Heart right ventricle (tissue), 16 donors: ENCODE results near the gene MICAL2. TPM values are rescaled to one million over a fixed set of nuclear protein-coding genes. Genes with fewer than 3 reads are reported as not detected.
A peak's percentile ranks its signal among the peaks of the same experiment; 100 is the strongest.

Experiments
- ATAC-seq, 8 donors: fragments of 200-7000 bp; cut with Tn5 transposase; one replicate each; pipeline ENCODE4 v1.9.1; 2020; ENCODE audit warnings: mild to moderate bottlenecking in 8 of 8, moderate library complexity in 8 of 8, moderate number of reproducible peaks in 1 of 8
- DNase-seq, 2 donors: peaks; one replicate each; pipeline ENCODE4 v3.0.0-alpha.2; 2020
- H3K27ac ChIP-seq, 10 donors: fragments of 200-600 bp; sonication (generic) in 2 of 10; one replicate each; pipeline versions ENCODE4 v1.5.0 to v1.8.0; 2020 to 2022; ENCODE audit warnings: mild to moderate bottlenecking in 3 of 10
- H3K27me3 ChIP-seq, 7 donors: fragments of 200-600 bp; one replicate each; pipeline ENCODE4 v1.8.0; 2021 to 2022; ENCODE audit warnings: mild to moderate bottlenecking in 2 of 7
- H3K36me3 ChIP-seq, 9 donors: fragments of 200-600 bp; sonication (generic) in 1 of 9; one replicate each; pipeline versions ENCODE4 v1.5.0 to v1.8.0; 2020 to 2022; ENCODE audit warnings: mild to moderate bottlenecking in 2 of 9
- H3K4me1 ChIP-seq, 9 donors: fragments of 200-600 bp; sonication (generic) in 1 of 9; one replicate each; pipeline versions ENCODE4 v1.5.0 to v1.8.0; 2020 to 2022; ENCODE audit warnings: mild to moderate bottlenecking in 4 of 9
- H3K4me3 ChIP-seq, 10 donors: fragments of 200-600 bp; sonication (generic) in 2 of 10; one replicate each; pipeline versions ENCODE4 v1.5.0 to v1.8.0; 2020 to 2022; ENCODE audit warnings: mild to moderate bottlenecking in 7 of 10, moderate library complexity in 2 of 10
- H3K9me3 ChIP-seq, 11 donors: fragments of 200-600 bp in 10 of 11; sonication (generic) in 2 of 11; one replicate each; pipeline versions ENCODE4 v1.5.0 to v1.8.0; 2013 to 2022; ENCODE audit warnings: mild to moderate bottlenecking in 2 of 11, control low read depth in 1 of 11, moderate library complexity in 1 of 11
- WGBS, 2 donors: extraction: QIAGEN DNeasy Blood & Tissue Kit; methylation state at CpG; one replicate each; pipeline ENCODE4 v1.1.7; 2013; ENCODE audit warnings: inconsistent platforms in 1 of 2; 5-methylcytosine and 5-hydroxymethylcytosine counted together
- intact Hi-C, 10 donors: fragments of 100-400 bp; cut with DNase I; formaldehyde crosslinking; loops; one replicate each; pipeline versions ENCODE4 v1.11.1 to v1.14.2; 2022
- polyA plus RNA-seq, 2 donors: library from polyadenylated mRNA; stranded (reverse); fragments of 200-250 nt; gene quantifications; one replicate each; pipeline ENCODE4 v1.2.3, GENCODE V29; 2013
- total RNA-seq, 10 donors: library from RNA; stranded (reverse); fragmentation: NEBNext Ultra II Directional in 3 of 10; extraction: Animal tissue kit (Norgen Biotek cat#: 25700) in 3 of 10; gene quantifications; one replicate each; pipeline versions ENCODE4 v1.2.1 to v1.2.4, GENCODE V29; 2021 to 2023
- TF ChIP-seq, protein P1 (sequence below), 9 donors: fragments of 200-600 bp; sonication (generic) in 2 of 9; IDR thresholded peaks; one replicate each; pipeline versions ENCODE4 v1.5.0 to v1.8.0; 2021 to 2022; ENCODE audit warnings: antibody characterized with exemption in 9 of 9, mild to moderate bottlenecking in 5 of 9, moderate library complexity in 1 of 9
- donor health status: Arrhythmogenic right ventricular cardiomyopathy.
- donor health status: ischemic (EF 13 %, LVEDD 7.1; RV severe dilation, severe dysfunction).
- donor health status: healthy with polysubstance abuse.
- donor health status: DM: no; HTN: yes; CAD: no.
- donor health status: DM: no; HTN: no; CAD: no.
- donor health status: ischemic (EF 25% LVEDD 6.9; RV normal size, moderate dysfunction).
- donor health status: ischemic (EF 25% LVEDD 5.7; RV mildly dilated, moderate dysfunction).
- donor health status: healthy.
- donor health status: DM: yes; HTN: yes; CAD: no.
- donor health status: Ischemic cardiomyopathy.
- donor health status: ischemic (EF 35%, LVEDD 5.7; RV mildly dilated, moderate dysfunction).
- donor health status: nonischemic (EF 11% LVEDD 7.7; RV severe dilation, severe dysfunction).
- donor health status: DM: yes; HTN: yes; CAD: no.
- donor health status: PGD.
- donor health status: ischemic (EF 29% LVEDD 5.4; RV normal size, mild dysfunction).
- donor health status: nonischemic (EF 23%, LVEDD 6.1; RV moderate dilation, normal function).

Gene MICAL2
- total and polyA plus RNA-seq, 12 donors, result 32.5 to 95.7 (median 70.5) TPM

GRCh38 chr11:12193515-12194336 lies 83.3 kb downstream of the MICAL2 start:
- intact Hi-C loops, result no loop called here
- Histone ChIP-seq H3K36me3 (peaks cover 0 to 9% (median 0%) of the 10 kb centered on the region in 9 donors), H3K4me3 (no peak overlapping the region), H3K27ac (no peak overlapping the region), H3K27me3 (no peaks in the 10 kb centered on the region), H3K9me3 (no peaks in the 10 kb centered on the region), H3K4me1 (peaks cover 0 to 58% (median 37%) of the 10 kb centered on the region in 9 donors)
- no peak for DNase-seq
- TF ChIP-seq, protein P1, sequence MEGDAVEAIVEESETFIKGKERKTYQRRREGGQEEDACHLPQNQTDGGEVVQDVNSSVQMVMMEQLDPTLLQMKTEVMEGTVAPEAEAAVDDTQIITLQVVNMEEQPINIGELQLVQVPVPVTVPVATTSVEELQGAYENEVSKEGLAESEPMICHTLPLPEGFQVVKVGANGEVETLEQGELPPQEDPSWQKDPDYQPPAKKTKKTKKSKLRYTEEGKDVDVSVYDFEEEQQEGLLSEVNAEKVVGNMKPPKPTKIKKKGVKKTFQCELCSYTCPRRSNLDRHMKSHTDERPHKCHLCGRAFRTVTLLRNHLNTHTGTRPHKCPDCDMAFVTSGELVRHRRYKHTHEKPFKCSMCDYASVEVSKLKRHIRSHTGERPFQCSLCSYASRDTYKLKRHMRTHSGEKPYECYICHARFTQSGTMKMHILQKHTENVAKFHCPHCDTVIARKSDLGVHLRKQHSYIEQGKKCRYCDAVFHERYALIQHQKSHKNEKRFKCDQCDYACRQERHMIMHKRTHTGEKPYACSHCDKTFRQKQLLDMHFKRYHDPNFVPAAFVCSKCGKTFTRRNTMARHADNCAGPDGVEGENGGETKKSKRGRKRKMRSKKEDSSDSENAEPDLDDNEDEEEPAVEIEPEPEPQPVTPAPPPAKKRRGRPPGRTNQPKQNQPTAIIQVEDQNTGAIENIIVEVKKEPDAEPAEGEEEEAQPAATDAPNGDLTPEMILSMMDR (IDR thresholded peaks at IDR 0.05), result no peak
- 94 to 95% methylated on average over 3 of the region's 3 CpGs for WGBS, 2 donors
- no peak for ATAC-seq

GRCh38 chr11:12195768-12196167 lies 85.4 kb downstream of the MICAL2 start:
- Histone ChIP-seq H3K4me3 (peak overlapping the region in 1 of 10 donors; percentile 34), H3K4me1 (peaks cover 16 to 74% (median 48%) of the 10 kb centered on the region in 9 donors), H3K27ac (peak overlapping the region in 1 of 10 donors; percentile 77), H3K9me3 (no peaks in the 10 kb centered on the region), H3K27me3 (no peaks in the 10 kb centered on the region), H3K36me3 (peaks cover 0 to 6% (median 0%) of the 10 kb centered on the region in 9 donors)
- TF ChIP-seq, protein P1 (IDR thresholded peaks at IDR 0.05), result no peak
- intact Hi-C loops, result no loop called here
- ATAC-seq (no peak), DNase-seq (no peak)
- WGBS, 2 donors, result 85 to 88% methylated on average over 5 of the region's 5 CpGs

- H3K27ac ChIP-seq, result peak overlapping the region in 1 of 10 donors; percentile 77
- H3K4me1 ChIP-seq, result peaks cover 19 to 79% (median 53%) of the 10 kb centered on the region in 9 donors
- WGBS, 2 donors, result 92 to 93% methylated on average over 2 of the region's 2 CpGs
Observed at GRCh38 chr11:12196308-12196707, 85.9 kb downstream of the MICAL2 start.

GRCh38 chr11:12196872-12197271 lies 86.5 kb downstream of the MICAL2 start:
- Histone ChIP-seq H3K36me3 (peaks cover 0 to 6% (median 0%) of the 10 kb centered on the region in 9 donors), H3K4me3 (peak overlapping the region in 1 of 10 donors; percentile 34), H3K27ac (peak overlapping the region in 1 of 10 donors; percentile 77), H3K4me1 (peaks cover 22 to 85% (median 59%) of the 10 kb centered on the region in 9 donors), H3K9me3 (no peaks in the 10 kb centered on the region), H3K27me3 (no peaks in the 10 kb centered on the region)
- ATAC-seq, result no peak
- intact Hi-C loops, result no loop called here
- DNase-seq, result no peak
- TF ChIP-seq, protein P1 (IDR thresholded peaks at IDR 0.05), result no peak

More at GRCh38 chr11:12196308-12196707, 85.9 kb downstream of the MICAL2 start:
- peak overlapping the region in 1 of 10 donors; percentile 34 for H3K4me3 ChIP-seq
- DNase-seq, result no peak
- no peak for ATAC-seq
- H3K27me3 ChIP-seq, result no peaks in the 10 kb centered on the region
- H3K9me3 ChIP-seq, result no peaks in the 10 kb centered on the region
- intact Hi-C loops, result no loop called here
- peaks cover 0 to 6% (median 0%) of the 10 kb centered on the region in 9 donors for H3K36me3 ChIP-seq
- TF ChIP-seq, protein P1 (IDR thresholded peaks at IDR 0.05), result no peak
